Measurements from ENCODE around the gene SH2D6.
"Not testable (repeated sequence)": the region's sequence is repeated elsewhere in the genome, so short reads cannot be mapped to it uniquely, and the experiment has no call there.

Gene SH2D6

DNA sequence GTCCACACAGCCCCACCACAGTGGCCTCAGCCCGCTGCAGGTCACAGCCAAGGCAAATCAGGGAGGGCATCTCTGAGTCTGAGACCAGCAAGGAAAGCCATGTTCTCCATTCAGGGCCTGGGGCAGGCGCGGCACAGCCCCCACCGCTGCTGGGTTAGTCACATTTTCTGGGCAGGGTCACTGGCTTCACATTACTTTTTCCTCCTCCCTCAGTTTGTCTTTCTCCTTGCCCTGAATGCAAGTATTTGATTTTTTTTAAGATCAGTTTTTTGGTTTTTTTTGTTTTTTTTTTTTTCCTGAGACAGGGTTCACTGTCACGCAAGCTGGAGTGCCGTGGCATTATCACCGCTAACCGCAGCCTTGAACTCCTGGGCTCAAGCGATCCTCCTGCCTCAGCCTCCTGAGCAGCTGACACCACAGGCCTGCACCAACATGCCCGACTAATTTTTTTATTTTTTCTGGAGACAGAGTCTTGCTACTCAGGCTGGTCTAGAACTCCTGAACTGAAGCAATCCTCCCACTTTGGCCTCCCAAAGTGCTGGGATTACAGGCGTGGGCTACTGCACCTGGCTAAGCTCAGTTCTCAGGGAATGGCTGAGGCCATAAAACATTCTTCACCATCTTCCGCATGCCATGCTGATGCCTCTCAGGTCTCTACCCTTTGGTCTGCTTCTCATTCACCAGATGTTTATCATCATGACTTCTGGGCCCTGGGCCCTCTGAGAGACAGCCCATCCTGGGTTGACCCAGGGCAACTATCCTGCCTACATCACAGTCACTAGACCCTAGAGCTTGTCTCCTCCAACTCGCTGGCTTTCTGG is 7.7 kb upstream of the SH2D6 start:
- DNase-seq (ENCODE audit: low spot score) = no peak
- TF ChIP-seq, protein P1, sequence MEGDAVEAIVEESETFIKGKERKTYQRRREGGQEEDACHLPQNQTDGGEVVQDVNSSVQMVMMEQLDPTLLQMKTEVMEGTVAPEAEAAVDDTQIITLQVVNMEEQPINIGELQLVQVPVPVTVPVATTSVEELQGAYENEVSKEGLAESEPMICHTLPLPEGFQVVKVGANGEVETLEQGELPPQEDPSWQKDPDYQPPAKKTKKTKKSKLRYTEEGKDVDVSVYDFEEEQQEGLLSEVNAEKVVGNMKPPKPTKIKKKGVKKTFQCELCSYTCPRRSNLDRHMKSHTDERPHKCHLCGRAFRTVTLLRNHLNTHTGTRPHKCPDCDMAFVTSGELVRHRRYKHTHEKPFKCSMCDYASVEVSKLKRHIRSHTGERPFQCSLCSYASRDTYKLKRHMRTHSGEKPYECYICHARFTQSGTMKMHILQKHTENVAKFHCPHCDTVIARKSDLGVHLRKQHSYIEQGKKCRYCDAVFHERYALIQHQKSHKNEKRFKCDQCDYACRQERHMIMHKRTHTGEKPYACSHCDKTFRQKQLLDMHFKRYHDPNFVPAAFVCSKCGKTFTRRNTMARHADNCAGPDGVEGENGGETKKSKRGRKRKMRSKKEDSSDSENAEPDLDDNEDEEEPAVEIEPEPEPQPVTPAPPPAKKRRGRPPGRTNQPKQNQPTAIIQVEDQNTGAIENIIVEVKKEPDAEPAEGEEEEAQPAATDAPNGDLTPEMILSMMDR (IDR thresholded peaks at IDR 0.05; ENCODE audit: extremely low read depth, missing control alignments) = no peak

DNA sequence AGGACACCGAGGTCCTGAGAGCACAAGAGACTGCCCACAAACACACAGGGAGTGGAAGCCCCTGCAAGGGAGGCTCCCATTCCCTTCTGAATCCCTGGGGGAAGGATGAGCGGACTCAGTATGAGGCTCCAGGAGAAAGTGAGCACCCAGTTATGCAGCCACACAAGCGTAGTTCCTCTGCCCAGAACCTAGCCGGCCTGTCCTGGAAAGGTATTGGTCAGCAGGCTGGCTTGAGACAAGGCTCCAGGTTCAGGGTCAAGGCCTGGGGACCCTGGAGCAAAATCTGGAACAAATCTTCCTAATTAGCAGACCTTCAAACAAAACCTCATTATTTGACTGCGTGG is 7.1 kb upstream of the SH2D6 start:
- DNase-seq (ENCODE audit: low spot score) = no peak
- TF ChIP-seq, protein P1 (IDR thresholded peaks at IDR 0.05; ENCODE audit: extremely low read depth, missing control alignments) = no peak

DNA sequence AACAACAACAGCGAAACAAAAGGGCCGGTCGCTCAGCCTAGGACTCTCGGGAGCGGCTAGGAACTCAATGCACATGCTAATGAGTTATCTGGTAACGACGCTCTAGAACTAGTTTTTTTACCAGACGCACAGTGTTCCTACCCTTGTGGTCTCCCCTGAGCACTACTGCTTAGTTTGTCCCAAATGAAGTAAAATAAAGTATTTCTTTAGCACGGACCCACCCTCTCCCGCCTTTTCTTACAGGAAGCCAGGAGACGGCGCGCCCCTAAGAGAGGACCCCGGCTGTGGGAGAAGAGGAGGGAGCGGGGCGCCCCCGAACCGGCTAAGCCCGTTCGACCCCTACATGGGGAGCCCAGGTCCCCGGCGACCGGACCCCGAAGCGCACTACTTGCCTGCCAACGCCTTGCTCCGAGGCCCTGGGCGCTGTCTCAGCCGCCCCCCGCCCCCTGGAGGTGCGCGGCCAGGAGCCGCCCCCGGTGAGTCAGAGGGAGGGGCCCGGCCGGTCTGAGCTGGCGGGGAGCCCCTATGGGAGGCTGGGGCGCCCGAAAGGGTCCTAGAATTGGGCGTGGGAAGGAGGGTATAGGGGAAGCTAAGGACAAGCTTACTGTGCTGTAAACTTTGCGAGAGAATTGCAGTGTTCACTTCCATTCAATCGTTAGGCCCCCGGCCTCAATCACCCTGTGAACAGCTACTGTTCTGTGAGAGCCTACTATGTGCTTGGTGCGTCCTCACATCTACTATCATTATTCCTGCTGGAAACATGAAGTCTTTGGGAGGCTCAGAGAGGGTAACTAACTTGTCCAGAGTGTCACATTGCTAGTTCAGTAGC is 4.7 kb upstream of the SH2D6 start:
- DNase-seq (ENCODE audit: low spot score) = no peak
- TF ChIP-seq, protein P1 (IDR thresholded peaks at IDR 0.05; ENCODE audit: extremely low read depth, missing control alignments) = no peak

DNA sequence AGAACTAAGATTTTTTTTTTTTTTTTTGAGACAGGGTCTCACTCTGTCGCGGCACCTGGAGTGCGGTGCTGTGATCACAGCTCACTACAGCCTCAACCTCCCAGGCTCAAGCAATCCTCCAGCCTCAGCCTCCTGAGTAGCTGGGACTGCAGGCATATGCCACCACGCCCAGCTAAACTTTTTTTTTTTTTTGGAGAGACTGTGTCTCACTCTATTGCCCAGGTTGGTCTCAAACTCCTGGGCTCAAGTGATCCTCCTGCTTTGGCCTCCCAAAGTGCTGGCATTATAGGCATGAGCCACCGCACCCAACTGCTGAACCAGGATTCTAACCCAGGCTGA is 4.1 kb upstream of the SH2D6 start:
- not testable (repeated sequence) for DNase-seq (ENCODE audit: low spot score)

DNA sequence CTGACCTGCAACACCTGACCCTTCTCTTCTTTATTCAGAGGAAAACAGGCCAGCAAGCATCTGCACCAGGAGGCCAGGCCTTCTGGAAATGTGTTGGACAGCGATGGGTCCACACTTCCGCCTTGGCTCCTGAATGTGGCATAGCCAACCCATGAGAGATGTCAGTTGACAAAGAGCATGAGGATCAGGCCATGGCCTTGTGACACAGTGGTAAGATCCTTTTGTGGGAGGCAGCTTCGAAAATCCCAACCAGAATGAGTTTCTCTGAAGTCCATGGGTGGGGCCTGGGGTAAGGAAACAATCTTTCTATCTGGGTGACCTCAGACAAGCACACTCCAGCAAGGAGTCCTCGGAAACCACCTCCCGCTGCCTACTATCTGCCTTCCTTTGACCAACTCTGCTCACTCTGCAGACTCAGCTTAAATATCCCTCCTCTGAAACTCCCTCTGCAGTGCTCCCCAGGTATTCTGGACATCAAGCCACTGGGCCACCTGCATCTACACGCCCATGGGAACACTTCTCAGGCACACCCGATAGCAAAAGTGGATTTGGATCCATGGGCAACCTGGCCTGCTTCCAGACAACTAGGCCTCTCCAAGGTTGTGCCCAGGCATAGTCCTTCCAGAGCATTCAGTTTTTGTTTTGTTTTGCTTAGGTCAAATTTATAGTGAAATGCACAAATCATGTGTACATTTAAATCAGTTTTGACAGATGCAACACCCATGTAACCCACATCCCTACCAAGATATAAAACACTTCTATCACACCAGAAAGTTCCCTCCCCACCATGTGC is 3.6 kb upstream of the SH2D6 start:
- DNase-seq (ENCODE audit: low spot score) = no peak
- TF ChIP-seq, protein P1 (IDR thresholded peaks at IDR 0.05; ENCODE audit: extremely low read depth, missing control alignments) = no peak

DNA sequence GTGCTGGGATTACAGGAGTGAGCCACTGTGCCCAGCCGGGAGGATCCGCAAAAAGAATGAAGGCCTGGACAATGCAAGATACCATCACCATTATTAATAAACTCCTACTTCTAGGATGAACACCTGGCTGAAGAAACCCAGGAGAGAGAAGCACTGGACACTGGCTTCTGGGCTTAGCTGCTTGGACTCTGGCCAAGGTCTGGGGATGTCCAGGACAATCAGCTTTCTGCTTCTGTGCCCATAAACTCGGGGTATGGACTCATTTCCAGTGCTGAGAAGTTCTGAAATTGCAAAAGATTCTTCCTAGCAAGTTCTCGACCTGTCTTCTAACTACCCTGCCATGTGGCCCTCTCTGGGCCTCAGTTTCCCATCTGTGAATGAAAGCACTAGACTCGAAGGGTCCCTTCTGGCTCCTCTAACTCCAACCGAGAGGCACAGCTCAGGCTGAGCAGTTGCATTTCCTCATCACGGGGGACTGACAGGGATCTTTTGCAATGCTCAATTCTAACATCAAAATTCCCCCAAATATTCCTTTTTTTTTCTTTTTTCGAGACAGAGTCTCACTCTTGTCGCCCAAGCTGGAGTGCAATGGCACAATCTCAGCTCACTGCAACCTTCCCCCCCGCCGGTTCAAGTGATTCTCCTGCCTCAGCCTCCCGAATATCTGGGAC is 2.4 kb upstream of the SH2D6 start:
- DNase-seq (ENCODE audit: low spot score) = no peak

More for the DNA sequence above, 2.4 kb upstream of the SH2D6 start:
- TF ChIP-seq, protein P1 (IDR thresholded peaks at IDR 0.05; ENCODE audit: extremely low read depth, missing control alignments) = no peak
